Hematopoietic multipotent progenitor cell treated with erythropoietin and hydrocortisone succinate and interleukin-3 and kit ligand, for 6 days (in vitro differentiated cells): ENCODE measurements around the gene CST9L.
"Not testable (repeated sequence)": the region's sequence is repeated elsewhere in the genome, so short reads cannot be mapped to it uniquely, and the experiment has no call there.

ENCODE experiments used
- DNase-seq: peaks from one replicate; pipeline ENCODE4 v3.0.0-alpha.2; 2015

CST9L gene

GRCh38 chr20:23585808-23586734 lies 17.8 kb upstream of the CST9L start:
- DNase-seq = no peak

GRCh38 chr20:23585449-23585807 lies 17.1 kb upstream of the CST9L start:
- DNase-seq = no peak

GRCh38 chr20:23584434-23585199 lies 16.3 kb upstream of the CST9L start:
- no peak for DNase-seq

GRCh38 chr20:23583526-23583925 lies 15.2 kb upstream of the CST9L start:
- no peak for DNase-seq

GRCh38 chr20:23582293-23582692 lies 14.0 kb upstream of the CST9L start:
- no peak for DNase-seq

GRCh38 chr20:23581833-23582232 lies 13.5 kb upstream of the CST9L start:
- not testable (repeated sequence) for DNase-seq

GRCh38 chr20:23574977-23575376 lies 6.7 kb upstream of the CST9L start:
- DNase-seq = no peak

- no peak for DNase-seq
Measured at GRCh38 chr20:23570178-23570760, 2.0 kb upstream of the CST9L start.

GRCh38 chr20:23569570-23569969 lies 1.3 kb upstream of the CST9L start:
- DNase-seq = no peak

GRCh38 chr20:23568971-23569330 lies 667 bp upstream of the CST9L start:
- DNase-seq = no peak

GRCh38 chr20:23566199-23566932 lies 1.9 kb downstream of the CST9L start:
- DNase-seq = no peak

- no peak for DNase-seq
Measured at GRCh38 chr20:23565503-23566045, 2.7 kb downstream of the CST9L start.

- no peak for DNase-seq
Measured at GRCh38 chr20:23564927-23565326, 3.4 kb downstream of the CST9L start.

- no peak for DNase-seq
Measured at GRCh38 chr20:23562721-23563342, 5.5 kb downstream of the CST9L start.

GRCh38 chr20:23554401-23554800 lies 13.9 kb downstream of the CST9L start:
- DNase-seq = no peak

GRCh38 chr20:23551786-23552185 lies 16.5 kb downstream of the CST9L start:
- DNase-seq = no peak

GRCh38 chr20:23551383-23551782 lies 16.9 kb downstream of the CST9L start:
- no peak for DNase-seq

- DNase-seq = no peak
Measured at GRCh38 chr20:23550227-23550626, 18.1 kb downstream of the CST9L start.

GRCh38 chr20:23548408-23548807 lies 19.9 kb downstream of the CST9L start:
- no peak for DNase-seq

- no peak for DNase-seq
Measured at GRCh38 chr20:23547613-23548012, 20.7 kb downstream of the CST9L start.

- no peak for DNase-seq
Measured at GRCh38 chr20:23546435-23547144, 21.7 kb downstream of the CST9L start.

- no peak for DNase-seq
Measured at GRCh38 chr20:23544133-23544532, 24.2 kb downstream of the CST9L start.
